ENCODE measurements around the gene MROH7. TPM values are rescaled to one million over a fixed set of nuclear protein-coding genes. Genes with fewer than 3 reads are reported as not detected.

Gene MROH7
- polyA plus RNA-seq, 3 donors, result 1.1 TPM; not detected in 2

DNA sequence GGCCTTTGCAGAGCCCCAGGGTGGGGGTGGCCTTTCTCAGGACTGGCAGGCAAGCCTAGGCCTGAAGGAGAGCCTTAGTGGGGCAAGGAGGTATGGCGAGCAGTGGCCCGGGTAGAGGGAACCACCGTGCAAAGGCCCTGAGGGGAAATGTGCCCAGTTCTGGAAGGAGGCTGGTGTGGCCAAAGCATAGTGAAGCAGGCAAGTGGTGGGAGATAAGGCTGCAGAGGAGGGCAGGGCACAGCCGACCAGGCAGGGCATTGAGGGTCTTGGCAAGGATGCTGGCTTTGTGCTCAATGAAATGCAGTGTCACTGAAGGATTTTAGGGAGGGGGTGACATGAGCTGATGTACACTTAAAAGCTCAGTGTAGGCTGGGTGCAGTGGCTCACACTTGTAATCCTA is 22.8 kb downstream of the MROH7 start:
- WGBS (ENCODE audit: insufficient coverage), result 93% methylated on average over 4 of the region's 4 CpGs
- Histone ChIP-seq H3K9ac (ENCODE audit: insufficient read depth, low read length, poor library complexity, severe bottlenecking) (no peak overlapping the region), H3K27me3 (ENCODE audit: control insufficient read depth in 2 of 2, insufficient read depth in 2 of 2, low read length in 2 of 2) (no peaks in the 10 kb centered on the region), H2AFZ (ENCODE audit: insufficient read depth, low read depth, low read length, poor library complexity, severe bottlenecking) (no peak overlapping the region), H3K4me1 (ENCODE audit: control insufficient read depth in 1 of 2, insufficient read depth in 2 of 2, low read length in 2 of 2) (no peaks in the 10 kb centered on the region), H4K20me1 (ENCODE audit: insufficient read depth, low read length) (no peaks in the 10 kb centered on the region), H3K27ac (ENCODE audit: low read depth in 1 of 2, low read length in 2 of 2) (no peak overlapping the region), H3K4me2 (replicated peaks; ENCODE audit: extremely low read depth, low read length, poor library complexity, severe bottlenecking) (no peak overlapping the region), H3K79me2 (ENCODE audit: insufficient read depth, low read length) (no peaks in the 10 kb centered on the region), H3K36me3 (replicated peaks in 1 of 2; ENCODE audit: control insufficient read depth in 1 of 2, insufficient read depth in 2 of 2, low read length in 2 of 2) (no peaks in the 10 kb centered on the region), H3K4me3 (replicated peaks in 1 of 3; ENCODE audit: low read depth in 2 of 3, low read length in 3 of 3) (no peak overlapping the region), H3K9me3 (replicated peaks in 1 of 2; ENCODE audit: control insufficient read depth in 1 of 2, insufficient read depth in 1 of 2, low read length in 2 of 2) (no peaks in the 10 kb centered on the region)
- Mint-ChIP-seq H3K36me3 (peaks cover 0 to 2% of the 10 kb centered on the region in 2 donors), H3K4me3 (no peak overlapping the region), H3K9me3 (peaks cover 0 to 7% (median 0%) of the 10 kb centered on the region in 7 donors), H3K27ac (peak overlapping the region in 1 of 7 donors; percentile 63), H3K27me3 (ENCODE audit: low read depth in 3 of 3) (peaks cover 0 to 2% (median 0%) of the 10 kb centered on the region in 3 donors), H3K4me1 (no peaks in the 10 kb centered on the region)
- no peak for DNase-seq
- TF ChIP-seq, protein P1, sequence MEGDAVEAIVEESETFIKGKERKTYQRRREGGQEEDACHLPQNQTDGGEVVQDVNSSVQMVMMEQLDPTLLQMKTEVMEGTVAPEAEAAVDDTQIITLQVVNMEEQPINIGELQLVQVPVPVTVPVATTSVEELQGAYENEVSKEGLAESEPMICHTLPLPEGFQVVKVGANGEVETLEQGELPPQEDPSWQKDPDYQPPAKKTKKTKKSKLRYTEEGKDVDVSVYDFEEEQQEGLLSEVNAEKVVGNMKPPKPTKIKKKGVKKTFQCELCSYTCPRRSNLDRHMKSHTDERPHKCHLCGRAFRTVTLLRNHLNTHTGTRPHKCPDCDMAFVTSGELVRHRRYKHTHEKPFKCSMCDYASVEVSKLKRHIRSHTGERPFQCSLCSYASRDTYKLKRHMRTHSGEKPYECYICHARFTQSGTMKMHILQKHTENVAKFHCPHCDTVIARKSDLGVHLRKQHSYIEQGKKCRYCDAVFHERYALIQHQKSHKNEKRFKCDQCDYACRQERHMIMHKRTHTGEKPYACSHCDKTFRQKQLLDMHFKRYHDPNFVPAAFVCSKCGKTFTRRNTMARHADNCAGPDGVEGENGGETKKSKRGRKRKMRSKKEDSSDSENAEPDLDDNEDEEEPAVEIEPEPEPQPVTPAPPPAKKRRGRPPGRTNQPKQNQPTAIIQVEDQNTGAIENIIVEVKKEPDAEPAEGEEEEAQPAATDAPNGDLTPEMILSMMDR (IDR thresholded peaks at IDR 0.05), result no peak
- intact Hi-C loops (cut with micrococcal nuclease), result no loop called here

DNA sequence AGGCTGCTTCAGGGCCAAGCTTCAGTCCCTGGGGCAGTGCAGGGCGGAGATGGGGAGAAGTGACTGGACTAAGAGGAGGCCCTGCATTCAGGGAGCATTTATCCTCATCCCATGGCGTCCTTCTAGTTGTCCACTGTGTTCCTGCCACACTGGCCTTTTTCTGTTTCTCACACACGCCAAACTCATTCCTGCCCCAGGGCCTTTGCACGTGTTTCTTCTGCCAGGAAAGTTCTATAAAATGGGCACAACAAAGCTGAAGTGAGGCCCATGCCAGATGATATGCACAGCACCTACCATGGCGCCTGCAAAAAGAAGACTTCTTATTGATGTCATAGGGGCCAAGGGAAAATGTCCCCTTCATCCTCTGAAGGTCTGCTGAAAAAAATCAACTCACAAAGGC is 24.3 kb downstream of the MROH7 start:
- DNase-seq, result no peak
- Mint-ChIP-seq H3K4me1 (no peaks in the 10 kb centered on the region), H3K27me3 (ENCODE audit: low read depth in 3 of 3) (peaks cover 0 to 2% (median 0%) of the 10 kb centered on the region in 3 donors), H3K36me3 (peaks cover 0 to 2% of the 10 kb centered on the region in 2 donors), H3K27ac (peak overlapping the region in 1 of 7 donors; percentile 13), H3K9me3 (peaks cover 0 to 5% (median 0%) of the 10 kb centered on the region in 7 donors), H3K4me3 (no peak overlapping the region)
- no peak overlapping the region for H2AFZ ChIP-seq (ENCODE audit: insufficient read depth, low read depth, low read length, poor library complexity, severe bottlenecking)
- TF ChIP-seq, protein P1 (IDR thresholded peaks at IDR 0.05), result no peak
- H3K79me2 ChIP-seq (ENCODE audit: insufficient read depth, low read length), result no peaks in the 10 kb centered on the region
- no peaks in the 10 kb centered on the region for H3K9me3 ChIP-seq (replicated peaks in 1 of 2; ENCODE audit: control insufficient read depth in 1 of 2, insufficient read depth in 1 of 2, low read length in 2 of 2)
- H3K27ac ChIP-seq (ENCODE audit: low read depth in 1 of 2, low read length in 2 of 2), result no peak overlapping the region
- H3K4me1 ChIP-seq (ENCODE audit: control insufficient read depth in 1 of 2, insufficient read depth in 2 of 2, low read length in 2 of 2), result no peaks in the 10 kb centered on the region
- H4K20me1 ChIP-seq (ENCODE audit: insufficient read depth, low read length), result no peaks in the 10 kb centered on the region
- no peaks in the 10 kb centered on the region for H3K36me3 ChIP-seq (replicated peaks in 1 of 2; ENCODE audit: control insufficient read depth in 1 of 2, insufficient read depth in 2 of 2, low read length in 2 of 2)
- H3K9ac ChIP-seq (ENCODE audit: insufficient read depth, low read length, poor library complexity, severe bottlenecking), result no peak overlapping the region
- 94% methylated on average over 2 of the region's 5 CpGs for WGBS (ENCODE audit: insufficient coverage)
- H3K4me3 ChIP-seq (replicated peaks in 1 of 3; ENCODE audit: low read depth in 2 of 3, low read length in 3 of 3), result no peak overlapping the region
- H3K4me2 ChIP-seq (replicated peaks; ENCODE audit: extremely low read depth, low read length, poor library complexity, severe bottlenecking), result no peak overlapping the region
- intact Hi-C loops (cut with micrococcal nuclease), result no loop called here
- H3K27me3 ChIP-seq (ENCODE audit: control insufficient read depth in 2 of 2, insufficient read depth in 2 of 2, low read length in 2 of 2), result no peaks in the 10 kb centered on the region
